GM18951 (cell line): ENCODE data around the gene ACTN4.

Source experiments
- POLR2A ChIP-seq: IDR thresholded peaks from 4 replicates; pipeline ENCODE4 v1.6.1; 2011; ENCODE audit warnings: mild to moderate bottlenecking; ENCODE audit not compliant: insufficient read length, insufficient read depth; ENCODE audit errors: extremely low read depth
- in situ Hi-C: fragments of 300-500 bp; cut with MboI; formaldehyde crosslinking; loops from one replicate; pipeline ENCODE4 v1.12.0; 2022; ENCODE audit warnings: low sequenced_read_pairs, mixed read lengths, inconsistent platforms; ENCODE audit not compliant: unreplicated experiment

ACTN4 gene

DNA sequence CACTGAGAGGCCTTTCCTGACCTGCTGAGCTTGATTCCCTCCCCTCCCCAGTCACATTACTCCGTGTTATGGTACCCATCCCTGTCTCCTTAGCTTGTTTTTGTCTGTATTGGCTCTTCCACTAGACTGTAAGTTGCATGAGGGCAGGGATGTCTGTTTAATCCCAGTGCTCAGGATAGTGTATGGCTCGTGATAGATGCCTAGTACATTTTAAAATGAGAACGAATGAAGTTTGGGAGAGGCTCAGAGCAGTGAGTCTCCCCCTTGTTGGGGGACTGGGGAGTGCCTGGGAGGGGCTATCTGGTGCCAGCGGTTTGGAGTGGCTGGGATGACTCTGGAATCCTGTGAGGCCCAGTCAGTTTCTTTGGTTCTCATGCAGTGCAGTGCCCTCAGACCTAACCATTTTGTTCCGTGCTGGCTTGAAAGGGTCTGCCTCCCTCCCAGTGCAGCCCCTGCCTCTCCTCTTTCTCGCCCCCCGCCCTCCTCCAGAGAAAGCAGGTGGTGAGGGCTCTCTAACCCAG, 35.5 kb downstream of the ACTN4 start:
- no peak for TF ChIP-seq POLR2A
- in situ Hi-C loops: no loop called here

DNA sequence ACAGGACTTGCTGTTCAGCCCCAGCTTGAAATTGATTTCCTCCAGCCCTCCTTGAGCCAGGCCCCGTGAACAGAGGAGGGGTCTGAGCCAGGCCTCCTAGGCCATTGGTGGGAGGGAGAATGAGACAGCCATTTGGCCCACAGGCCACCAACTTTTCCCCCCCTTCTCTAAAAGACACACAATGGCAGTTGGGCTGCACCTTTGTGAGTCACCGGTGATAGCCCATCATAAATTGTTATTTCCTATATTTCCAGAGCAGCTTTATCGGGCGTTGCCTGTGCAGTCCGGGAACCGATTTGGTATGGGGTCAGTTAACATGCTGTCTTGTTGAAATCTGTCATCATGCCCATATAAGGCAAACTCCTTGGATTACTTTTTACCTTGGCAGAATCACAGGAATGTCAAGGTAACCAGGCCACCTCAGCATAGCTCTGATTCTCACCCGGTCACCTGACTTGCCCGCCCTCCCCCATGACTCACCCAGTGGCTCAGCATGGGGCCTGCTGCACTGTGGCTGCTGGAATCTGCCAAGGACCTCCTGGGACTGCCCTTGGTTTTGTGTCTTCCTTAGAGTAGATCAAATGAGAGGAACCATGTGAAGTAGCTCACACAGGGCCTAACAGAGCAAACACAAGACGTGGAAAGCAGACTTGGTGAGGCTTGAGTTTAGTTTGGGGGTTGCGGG, 36.1 kb downstream of the ACTN4 start:
- in situ Hi-C loops: no loop called here
- no peak for TF ChIP-seq POLR2A

DNA sequence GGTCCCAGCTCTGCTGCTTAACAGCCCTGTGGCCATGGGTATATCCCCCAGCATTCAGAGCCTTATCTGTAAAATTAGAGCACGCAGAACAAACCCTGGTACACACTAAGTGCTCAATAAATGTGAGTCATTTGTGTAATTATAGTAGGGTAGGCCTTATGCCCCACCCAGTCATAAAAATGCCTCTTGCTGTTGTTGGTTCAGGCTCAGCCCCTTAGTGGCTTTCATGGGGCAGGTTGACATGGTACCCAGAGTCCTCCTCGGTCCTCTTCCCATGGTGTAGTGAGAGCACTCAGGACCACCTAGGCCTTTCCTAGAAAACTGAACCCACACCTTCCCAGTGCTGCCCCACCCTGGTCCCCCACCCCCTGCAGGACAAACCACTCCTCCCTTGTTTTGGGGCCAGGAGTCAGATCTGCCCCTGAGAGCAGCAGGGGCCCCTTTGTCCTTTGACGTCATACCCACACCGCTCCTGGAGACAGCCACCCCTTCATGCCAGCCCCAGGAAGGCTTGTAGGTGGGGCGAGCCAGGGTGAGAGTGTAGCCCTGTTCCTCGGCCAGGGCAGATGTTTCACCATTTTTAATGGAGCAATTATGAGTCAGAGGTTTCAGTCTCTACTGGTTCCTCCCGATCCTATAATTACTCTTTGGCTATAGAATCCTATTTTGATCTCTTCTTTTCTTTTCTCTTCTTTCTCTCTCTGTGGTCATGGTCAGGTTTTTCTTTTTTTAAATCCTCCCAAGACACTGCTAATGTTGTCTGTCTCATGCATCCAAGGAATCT, 36.8 kb downstream of the ACTN4 start:
- in situ Hi-C loops: no loop called here
- no peak for TF ChIP-seq POLR2A

DNA sequence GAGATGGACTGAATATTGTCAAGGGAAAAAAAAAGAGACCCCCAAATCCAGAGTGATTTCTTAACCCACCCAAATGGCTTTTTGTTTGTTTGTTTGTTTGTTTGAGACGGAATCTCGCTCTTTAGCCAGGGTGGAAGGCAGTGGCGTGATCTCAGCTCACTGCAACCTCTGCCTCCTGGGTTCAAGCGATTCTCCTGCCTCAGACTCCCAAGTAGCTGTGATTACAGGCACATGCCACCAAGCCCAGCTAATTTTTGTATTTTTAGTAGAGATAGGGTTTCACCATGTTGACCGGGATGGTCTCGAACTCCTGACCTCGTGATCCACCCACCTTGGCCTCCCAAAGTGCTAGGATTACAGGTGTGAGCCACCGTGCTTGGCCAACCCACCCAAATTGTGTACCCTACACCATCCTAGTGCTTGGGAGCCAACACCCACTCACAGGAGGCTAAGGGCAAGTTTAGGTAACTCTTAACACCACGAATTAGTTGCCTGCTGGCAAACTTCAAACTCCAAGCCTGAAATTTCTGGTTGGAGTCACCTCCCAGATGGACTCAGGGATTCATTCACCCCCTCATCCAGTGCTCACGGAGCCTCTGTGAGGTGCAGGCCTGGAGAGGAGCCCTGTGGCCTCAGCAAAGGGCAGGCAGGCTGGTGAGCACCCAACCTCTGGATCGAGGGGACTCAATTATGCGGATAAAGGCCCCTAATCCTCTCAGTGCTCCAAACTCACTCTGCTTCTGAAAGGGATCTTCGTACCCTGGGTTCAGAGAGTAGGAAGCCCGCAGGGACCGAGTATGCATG, 37.6 kb downstream of the ACTN4 start:
- in situ Hi-C loops: no loop called here
- no peak for TF ChIP-seq POLR2A

DNA sequence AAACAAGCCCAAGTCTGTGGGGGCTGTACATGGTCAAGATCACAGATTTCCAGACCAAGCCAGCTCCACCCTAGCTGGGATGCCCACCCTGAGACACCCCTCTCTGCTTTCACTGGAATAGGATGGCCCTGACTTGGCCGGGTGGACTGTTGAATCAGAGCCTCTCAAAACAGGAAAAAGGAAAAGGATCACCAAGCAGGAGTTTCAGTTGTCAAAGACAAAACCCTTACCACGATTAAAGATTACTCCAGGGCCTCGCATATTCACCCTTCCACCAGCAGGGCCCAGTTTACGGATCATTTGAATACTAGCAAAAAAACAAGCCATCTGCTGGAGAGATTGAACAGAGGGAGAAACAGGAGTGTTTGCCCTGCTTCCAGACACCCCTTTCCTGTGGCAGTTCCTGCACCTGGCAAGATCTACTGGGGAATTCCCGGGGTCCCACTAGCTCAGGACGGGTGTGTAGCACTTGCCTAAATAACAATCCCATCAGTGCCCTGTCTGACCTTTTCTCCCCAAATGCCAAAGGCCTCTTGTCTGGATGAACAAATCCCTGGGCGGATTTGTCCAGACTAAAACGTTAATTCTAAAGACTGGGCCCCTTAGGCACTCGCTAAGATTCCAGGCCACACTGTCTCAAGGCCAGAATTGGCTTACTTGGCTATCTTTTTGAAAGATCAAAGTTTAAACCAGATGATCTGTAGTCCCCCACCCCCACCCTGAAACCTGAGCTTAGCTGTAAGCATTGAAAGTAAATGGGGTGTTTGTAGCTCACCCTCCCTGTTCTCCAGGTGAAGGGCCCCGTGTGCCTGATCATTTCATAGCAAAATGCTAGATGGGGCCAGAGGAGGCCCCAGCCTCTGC, 38.4 kb downstream of the ACTN4 start:
- in situ Hi-C loops: no loop called here
- no peak for TF ChIP-seq POLR2A

DNA sequence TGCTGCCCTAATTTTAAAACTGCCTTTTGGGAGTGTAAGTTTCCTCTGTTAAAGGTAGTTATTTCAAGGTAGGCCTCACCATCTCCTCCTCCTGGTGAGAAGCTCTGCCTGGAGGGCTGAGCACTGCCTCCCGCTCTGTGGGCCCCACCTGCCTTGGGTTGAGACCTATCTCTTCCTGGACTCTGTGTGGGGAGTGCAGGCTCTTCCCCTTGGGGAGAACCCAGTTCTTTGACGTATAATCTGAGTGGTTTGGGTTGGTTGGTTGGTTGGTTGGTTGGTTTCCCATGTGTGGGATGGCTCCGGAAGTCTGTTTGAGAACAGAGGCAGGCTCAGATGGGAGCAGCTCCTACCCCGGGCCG, 39.1 kb downstream of the ACTN4 start:
- peak; percentile 29 for TF ChIP-seq POLR2A
- in situ Hi-C loops: no loop called here

DNA sequence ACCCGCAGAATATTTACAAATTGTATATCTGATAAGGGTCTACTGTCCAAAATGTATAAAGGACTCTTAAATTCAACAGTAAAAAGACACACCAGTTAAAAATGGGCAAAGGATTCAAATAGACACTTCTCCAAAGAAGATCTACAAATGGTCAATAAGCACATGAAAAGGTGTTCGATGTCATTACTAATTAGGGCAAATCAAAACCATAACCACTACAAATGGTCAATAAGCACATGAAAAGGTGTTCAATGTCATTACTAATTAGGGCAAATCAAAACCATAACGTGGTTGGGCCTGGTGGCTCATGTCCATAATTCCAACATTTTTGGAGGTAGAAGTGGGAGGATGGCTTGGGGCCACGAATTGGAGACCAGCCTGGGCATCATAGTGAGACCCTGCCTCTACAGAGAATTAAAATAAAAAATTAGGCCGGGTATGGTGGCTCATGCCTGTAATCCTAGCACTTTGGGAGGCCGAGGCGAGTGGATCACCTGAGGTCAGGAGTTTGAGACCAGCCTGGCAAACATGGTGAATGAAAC, 40.5 kb downstream of the ACTN4 start:
- in situ Hi-C loops: no loop called here
- no peak for TF ChIP-seq POLR2A

DNA sequence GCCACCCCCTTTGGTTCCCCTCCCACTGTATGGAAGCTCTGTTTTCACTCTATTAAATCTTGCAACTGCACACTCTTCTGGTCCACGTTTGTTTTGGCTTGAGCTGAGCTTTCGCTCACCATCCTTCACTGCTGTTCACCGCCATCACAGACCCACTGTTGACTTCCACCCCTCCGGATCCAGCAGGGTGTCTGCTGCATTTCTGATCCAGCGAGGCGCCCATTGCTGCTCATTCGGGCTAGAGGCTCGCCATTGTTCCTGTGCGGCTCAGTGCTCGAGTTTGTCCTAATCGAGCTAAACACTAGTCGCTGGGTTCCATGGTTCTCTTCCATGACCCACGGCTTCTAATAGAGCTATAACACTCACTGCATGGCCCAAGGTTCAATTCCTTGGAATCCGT, 42.7 kb downstream of the ACTN4 start:
- in situ Hi-C loops: no loop called here
- TF ChIP-seq POLR2A: no peak

DNA sequence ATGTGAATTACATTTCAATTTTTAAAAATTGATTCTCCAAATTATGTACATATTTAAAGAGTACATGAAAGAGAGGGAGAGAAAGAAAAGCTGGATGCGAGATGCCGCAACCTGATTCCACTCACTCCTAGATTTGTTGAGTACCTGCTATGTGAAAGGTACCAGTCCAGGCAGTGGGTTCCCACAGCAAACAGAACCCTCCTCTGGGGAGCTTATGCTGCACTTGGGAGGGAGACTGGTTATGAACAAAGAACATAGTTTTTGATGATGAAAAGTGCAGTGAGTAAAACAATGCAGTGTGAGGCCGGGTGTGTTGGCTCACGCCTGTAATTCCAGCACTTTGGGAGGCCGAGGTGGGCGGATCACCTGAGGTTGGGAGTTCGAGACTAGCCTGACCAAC, 43.4 kb downstream of the ACTN4 start:
- in situ Hi-C loops: no loop called here

DNA sequence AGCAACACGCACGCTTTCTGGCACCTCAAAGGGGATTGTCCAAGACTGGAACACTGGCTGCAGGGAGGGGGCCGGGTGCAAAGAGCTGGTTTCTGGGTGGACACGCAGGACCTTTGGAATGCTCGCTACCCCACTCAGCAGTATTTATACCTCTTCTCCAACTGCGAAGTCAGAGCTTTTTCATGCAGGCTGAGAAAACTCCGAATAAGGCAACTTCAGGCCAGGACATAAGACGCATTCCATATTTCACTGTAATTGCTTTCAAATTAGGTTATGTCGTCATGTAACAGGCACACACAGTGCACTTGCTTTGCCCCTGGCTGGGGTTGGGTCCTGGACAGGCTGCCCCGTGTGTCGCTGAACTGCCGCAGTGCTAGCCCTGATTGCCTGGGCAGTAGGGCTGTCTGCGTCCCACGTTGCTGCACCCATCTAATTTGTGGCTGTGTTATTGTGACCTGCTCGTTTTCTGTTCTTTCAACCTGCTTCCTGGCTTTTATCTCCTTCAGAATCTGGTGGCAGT, 44.5 kb downstream of the ACTN4 start:
- in situ Hi-C loops: no loop called here
- no peak for TF ChIP-seq POLR2A

More for the DNA sequence above, 43.4 kb downstream of the ACTN4 start:
- no peak for TF ChIP-seq POLR2A

DNA sequence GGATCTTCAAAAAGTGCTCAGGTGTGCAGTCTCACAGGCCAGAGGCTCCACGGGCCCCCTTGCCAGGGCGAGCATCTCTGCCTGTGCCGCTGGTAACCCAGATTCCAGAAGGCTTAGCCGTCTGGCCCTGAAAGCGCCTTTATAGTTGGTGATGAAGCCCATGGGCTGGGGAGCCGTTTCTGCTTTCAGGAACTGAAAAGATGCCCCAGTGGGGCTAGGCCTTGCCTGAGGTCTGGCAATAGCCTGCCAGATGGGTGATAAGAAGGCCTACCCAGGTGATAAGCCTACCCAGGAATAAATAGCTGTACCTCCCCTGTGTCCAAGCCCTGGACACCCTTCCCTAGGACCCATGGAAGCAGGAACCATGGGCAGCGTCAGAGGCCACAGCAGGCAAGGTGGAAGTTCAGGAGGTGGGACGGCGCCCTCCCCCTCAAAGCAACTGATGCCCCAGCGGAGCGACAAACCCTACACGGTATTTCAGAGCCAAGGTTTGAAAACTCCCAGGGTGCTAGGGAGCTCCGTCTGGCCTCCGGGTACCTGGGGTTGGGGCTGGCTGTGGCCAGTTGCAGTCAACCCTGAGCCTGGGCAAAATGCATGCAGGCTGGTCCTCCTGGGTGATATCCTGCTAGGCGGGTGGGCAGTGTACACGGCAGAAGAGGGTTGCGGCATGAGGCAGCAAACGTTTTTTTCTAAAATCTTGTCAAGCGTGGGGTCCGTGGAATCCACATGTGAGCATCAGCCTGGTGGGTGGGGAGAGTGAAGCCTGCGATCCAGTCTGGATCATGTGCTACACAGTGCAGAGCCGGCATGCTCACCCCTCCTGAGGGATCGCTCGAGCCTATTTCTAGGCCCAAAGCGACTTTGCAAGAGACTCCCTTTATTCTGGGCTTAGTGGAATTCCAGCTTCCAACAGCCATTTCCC, 45.3 kb downstream of the ACTN4 start:
- no peak for TF ChIP-seq POLR2A
- in situ Hi-C loops: no loop called here

DNA sequence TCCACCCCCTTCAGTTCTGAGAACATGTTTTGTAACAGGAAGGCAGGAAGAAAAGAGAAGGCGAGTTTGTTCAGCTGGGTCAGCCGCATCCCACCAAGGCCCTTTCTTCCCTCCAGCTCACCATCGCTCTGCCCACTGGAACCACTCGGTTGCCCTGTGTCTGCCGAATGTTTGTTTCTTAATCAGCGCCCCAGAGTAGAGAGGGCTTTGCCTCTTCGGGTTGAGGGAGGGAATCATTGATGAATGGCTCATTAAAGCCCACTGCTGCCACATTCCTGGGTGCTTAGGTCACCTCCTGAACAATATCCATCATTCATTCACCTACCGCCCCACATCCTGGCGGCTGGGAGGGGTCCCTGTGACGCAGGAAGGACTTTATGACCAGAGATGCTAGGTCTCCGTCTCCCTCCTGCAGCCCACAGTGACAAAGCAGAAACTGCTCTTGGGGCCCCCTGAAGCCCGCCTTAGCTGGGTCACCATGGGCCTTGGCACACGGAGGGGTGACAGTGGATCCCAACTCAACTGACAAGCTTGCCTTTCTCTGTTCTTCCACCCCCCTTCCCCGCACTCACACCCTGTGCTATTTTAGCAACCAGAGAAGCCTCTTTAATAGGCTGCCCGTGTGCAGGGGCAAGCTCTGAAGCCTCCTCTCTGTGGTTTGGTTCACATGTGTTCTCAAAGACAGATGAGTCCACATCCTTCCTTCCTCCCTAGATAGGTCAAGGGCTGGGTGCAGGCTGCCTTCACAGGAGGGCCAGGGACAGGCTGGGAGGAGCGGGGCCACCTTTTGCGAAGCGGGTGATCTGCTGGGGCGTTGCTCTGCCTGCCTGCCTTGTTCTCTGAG, 46.2 kb downstream of the ACTN4 start:
- TF ChIP-seq POLR2A: no peak
- in situ Hi-C loops: no loop called here
